DMS53 treated with DMSO at 0.1 percent for 48 hours (cell line): Measurements from ENCODE around the gene SLC13A2.
A peak's percentile ranks its signal among the peaks of the same experiment; 100 is the strongest.

ENCODE experiments used
- DNase-seq: peaks from one replicate; lab custom pipeline; 2025; ENCODE audit not compliant: unreplicated experiment; lab: John Stamatoyannopoulos, UW

The SLC13A2 gene

DNA sequence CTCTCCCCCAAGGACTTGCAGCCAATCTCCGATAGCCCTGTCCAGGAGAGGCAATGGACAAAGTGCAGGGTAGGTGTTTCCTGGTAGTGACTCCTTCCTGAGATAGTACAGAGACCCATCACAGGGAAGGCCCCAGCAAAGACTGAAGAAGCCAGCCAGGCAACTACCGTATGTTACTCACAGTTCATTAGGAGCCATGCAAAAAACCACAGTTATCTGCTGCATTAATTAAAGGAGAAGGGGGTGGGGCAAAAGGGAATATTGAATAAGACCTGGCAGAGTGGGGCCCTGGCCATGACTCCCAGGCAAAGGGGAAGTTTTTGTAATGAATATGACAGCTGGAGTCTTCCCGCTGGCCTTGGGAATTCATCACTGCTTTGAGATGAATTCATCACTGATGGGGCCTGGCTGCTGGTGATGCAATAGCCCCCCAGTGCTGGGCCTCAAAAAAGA lies 2.5 kb upstream of the SLC13A2 start:
- DNase-seq: no peak

DNA sequence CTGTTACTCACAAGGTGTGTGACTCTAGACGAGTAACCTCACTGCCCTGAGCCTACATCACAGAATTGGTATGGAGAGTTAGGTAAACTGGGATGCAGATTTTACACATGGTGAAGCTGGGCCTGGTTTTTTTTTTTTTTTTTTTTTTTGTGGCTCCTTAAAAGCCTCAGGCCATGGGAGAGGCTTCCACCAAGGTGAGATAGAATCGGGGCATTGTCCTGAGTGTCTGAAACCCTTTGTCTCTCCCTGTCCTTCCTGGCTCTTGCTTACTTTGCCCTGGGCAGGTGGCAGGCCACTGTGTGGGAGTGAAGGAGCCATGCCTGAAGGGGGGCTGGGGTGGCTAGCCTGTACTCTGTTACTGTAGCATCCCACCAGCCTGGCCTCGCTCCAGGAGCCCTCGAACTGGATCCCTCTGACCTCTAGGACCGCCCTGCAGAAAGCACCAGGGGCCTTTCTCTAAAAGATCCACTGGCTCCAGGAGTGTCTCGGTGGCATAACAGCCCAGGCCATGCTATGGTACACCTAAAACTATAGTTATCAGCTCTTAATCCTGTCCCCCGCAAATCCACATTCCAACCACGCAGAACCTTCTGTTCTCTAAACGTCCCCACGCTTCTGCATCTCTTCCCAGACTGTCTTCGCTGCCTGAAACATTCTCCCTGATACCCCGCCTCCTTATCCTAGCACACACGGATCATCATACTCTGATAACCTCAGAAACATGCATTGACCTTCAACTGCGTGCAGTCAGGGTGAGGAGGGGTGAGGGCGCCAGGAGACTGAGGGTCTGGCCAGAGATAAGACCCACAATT lies 1.7 kb upstream of the SLC13A2 start:
- no peak for DNase-seq

DNA sequence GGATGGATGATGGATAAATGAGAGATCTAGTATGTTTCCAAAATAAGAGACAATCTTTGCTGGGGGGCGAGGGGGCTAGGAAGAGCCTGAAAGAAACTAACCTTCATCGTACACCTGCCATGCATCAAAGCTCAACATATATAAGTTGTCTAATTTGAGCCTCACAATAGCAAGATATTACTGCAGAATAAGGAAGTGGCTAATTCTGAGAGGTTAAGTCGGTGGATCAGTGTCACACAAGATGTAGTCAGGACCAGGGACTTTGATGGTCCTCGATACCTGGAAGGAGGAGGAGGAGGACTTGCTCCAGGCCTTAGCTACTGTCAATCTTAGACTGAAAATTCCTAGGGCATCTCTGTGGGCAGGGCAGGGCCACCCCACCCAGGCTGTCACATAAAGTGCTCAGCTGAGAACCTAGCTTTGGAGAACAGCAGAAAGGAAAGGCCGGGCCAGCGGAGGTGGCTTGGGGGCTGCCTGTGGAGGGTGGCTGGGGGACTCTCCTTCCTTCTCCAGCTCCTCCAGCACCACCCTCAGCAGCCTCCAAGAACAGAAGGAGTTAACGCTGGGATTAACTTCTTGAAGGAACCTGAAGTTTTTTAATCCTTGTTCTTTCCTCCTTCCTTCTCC lies 460 bp upstream of the SLC13A2 start:
- DNase-seq: no peak

DNA sequence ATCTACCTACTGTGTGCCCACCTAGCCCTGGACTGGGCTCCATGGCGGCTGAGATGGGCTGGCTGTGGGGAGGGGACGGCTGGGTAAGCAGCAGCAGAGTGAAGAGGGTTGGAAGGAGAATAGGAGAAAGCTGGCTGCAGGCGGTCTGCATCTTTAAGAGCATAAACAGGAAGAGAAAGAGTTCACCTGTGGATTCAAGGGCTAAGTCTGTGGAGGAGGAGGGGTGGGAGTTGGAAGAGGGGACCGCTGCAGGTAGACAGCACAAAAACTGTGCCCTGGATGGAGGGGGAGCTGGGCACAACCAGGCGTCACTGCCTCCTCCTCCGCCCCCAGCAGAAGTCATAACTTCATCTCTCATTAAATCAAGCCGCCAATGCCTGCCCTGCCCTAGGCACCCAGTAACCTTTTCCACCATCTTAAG lies 677 bp downstream of the SLC13A2 start:
- DNase-seq: no peak

DNA sequence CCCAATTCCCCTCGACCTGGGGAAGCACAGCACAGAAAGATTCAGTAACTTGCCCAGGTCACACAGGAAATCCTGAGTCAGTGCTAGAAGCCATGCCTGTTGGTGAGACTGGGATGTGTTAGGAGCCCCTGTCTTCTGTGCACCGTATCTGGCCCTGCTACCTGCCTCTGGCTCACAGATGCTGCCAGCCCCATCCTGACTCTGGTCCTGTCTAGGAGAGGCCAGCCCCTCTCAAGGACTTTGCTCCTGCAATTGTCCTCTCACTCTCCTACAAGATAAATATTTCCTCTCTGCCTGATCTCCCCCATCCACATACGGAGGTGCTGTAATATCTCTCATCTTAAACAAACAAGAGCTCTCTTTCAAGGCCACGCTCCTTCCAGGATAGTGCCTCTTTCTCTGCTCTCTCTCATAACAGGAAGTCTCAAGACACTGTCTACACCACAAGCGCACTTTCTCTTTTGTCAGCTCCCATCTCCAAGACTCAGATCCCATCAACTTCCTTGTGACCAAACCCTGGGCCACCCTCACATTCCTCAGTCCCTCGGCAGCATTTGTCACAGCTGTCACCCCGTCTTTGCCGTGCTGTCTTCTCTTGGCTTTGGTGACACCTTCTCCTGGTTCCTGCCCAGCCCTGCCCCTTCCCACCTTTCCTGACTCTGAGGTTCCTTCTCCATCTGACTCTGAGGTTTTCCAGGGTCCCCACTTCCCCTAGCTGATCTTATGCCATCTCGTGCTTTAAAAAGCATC lies 1.9 kb downstream of the SLC13A2 start:
- DNase-seq: peak; percentile 17

DNA sequence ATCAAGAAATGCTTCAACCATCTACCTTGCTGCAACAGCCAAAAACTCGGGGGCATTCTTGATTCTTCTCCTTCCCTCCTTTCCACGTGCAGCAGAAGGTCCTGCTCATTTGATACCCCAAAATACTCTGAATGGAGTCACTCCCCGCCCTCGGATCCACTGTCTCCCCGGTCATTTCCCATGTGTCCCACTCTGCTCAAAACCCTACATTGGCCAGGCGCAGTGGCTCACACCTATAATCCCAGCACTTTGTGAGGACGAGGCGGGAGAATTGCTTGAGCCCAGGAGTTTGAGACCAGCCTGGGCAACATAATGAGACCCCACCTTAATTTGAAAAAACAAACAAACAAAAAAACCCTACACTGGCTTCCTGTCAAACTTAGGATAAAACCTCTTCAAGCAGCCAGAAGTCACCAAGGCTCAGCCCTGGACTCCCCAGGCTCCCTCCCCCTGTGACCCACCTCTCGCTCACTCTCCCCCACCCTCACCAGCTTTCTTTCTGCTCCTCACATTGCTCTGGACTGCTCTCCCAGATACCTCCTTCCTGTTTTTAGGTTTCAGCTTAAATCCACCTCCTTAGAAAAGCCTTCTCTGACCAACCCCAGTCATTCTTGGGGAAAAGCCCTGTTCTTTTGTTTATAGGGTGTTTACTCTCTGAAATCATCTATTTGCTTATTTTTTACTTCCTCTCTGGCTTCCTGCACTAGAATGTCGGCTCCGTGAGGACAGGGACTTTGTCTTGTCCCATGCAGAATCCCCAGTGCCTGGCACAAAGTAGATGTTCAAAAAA lies 2.8 kb downstream of the SLC13A2 start:
- no peak for DNase-seq

DNA sequence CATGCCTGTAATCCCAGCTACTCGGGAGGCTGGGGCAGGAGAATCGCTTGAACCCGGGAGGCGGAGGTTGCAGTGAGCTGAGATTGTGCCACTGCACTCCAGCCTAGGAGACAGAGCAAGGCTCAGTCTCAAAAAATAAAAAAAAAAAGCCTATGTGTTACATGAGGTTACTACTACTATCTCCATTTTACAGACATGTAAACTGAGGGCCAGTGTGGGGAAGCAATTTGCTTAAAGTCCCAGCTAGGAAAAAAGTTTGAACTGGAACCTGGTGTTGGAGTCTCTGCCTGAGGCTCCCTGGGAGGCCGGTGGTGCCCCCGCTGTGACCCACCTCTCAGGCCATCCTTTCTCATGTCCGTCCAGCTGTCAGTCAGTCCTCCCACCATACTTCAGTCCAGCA lies 4.5 kb downstream of the SLC13A2 start:
- no peak for DNase-seq

DNA sequence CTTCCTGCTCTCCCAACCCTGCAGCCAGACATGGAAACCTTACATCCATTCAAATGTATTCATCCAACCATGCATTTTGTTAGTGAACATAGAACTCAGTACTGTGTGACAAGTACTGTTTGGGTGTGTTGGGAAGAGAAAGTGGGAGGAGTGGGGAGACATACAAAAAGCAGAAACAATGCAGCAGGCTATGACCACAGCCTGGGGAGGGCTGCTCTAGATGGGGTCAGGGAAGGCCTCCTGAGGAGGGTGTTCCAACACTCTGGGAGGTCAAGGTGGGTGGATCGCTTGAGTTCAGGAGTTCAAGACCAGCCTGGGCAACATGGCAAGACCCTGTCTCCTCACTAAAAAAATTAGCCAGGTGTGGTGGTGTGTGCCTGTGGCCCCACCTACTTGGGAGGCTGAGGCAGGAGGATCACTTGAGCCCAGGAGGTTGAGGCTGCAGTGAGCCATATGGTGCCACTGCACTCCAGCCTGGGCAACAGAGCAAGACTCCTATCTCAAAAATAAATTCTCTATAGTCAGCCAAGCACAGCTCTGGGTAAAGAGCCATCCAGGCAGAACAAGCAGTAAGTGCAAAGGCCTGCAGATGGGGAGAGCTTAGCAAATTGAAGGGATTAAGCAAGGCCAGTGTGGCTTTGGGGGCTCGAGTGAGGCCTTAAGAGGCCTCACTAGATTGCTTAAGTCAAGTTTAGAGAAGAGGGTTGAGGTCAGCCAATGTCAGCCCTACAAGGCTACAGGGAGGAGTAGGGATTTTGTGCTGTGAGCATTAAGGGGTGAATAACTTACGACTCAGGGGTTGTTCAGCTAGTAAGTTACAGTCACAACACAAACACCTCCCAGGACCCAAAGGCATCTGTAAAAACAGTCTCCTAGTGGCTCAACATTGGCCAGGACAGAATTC lies 5.5 kb downstream of the SLC13A2 start:
- DNase-seq: no peak

DNA sequence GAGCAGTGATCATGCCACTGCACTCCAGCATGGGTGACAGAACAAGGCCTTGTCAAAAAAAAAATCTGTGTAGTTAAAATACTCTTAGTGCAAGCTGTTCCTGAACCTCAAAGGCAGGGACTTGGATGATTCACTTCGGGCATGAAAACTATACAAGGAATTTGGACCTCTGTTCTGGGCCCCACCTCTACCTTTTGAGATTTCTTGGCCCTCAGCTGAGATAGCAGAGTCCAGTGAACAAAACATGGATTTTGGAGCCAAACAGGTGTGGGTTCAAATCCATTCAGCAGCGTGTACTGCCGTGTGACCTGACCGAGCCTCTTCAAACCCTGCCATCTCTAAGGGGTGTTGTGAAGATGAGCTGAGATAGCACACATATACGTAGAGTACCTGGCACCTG lies 6.8 kb downstream of the SLC13A2 start:
- no peak for DNase-seq

DNA sequence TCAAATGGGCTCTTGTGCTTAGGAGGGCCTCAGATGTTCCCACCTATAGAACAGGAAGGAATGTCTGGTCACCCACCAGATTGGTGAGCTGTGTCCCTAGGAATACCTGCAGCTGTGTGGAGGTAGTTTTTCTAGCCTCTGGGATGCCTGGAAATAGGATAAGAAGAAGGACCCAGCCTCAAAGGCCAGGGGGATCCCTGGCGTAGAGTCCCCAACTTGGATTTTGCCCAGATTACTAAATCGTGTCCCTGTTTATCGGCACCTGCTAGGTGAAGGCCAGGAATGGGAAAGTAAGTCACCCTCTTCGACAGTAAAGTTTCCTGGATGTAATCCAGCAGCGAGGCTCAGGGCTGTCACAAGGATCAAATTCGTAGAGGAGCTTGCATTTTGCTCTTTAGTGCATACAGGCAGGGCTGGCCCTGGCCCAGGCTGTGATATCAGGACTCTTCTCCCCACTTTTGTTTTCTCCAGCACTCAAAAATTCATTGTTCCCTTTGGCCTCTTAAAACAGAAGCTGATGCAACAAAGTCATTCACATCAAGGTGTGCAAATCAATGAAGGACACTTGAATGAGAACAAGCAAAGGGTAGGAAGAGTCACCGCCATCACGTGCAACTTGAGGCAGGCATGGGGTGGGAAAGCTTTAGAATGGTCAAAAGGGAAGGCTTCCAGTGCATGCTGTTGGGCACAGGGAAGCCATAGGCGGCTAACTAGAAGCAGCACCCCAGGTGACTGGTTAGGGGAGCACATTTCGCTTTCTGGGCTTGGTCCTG lies 7.5 kb downstream of the SLC13A2 start:
- no peak for DNase-seq

DNA sequence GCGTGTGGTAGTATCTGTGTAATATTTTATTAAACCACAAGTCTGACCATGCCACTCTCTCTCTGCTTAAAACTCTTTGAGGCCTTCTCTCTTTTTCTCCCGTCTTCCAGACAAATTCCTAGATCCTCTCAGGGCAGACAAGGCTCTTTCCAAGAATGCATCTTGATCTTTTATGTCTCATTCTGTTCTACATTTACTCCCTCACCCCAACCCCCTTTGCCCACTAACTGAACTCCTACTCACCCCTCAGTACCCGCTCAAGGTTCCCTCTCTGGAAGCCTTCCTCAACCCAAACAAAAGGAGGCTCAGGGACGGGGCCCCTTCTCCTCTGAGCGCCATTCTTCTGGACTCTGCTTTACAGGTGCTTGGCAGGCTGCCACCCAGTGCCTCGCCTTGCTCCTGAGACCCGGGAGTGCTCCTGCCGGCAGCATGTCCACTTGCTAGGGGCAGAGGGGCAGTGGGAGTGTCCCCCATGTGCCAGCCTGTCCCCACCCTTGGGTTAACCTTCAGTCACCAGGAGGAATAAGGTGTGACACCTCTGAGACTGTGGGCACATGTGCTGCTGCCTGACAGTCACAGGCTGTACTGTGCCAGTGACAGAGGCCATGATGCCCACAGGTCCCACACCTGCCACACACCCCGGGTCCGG lies 9.2 kb downstream of the SLC13A2 start:
- DNase-seq: no peak

DNA sequence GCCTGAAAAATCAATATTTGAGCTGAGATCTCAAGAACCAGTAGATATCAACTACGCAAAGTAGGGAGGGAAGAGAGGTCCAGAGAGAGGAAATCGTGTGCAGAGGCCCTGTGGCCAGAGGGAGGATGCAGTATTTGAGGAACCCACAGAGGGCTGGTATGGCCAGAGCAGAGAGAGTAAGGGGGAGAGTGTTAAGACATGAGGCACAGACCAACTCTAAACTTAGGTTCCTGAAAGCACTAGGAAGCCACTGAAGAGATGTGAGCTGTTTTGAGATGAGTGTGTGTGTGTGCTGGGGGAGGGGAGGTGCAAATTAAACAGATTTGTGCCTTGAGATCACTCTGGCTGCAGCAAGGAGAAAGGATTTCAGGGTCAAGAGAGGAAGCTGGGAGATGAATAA lies 10.9 kb downstream of the SLC13A2 start:
- DNase-seq: no peak

DNA sequence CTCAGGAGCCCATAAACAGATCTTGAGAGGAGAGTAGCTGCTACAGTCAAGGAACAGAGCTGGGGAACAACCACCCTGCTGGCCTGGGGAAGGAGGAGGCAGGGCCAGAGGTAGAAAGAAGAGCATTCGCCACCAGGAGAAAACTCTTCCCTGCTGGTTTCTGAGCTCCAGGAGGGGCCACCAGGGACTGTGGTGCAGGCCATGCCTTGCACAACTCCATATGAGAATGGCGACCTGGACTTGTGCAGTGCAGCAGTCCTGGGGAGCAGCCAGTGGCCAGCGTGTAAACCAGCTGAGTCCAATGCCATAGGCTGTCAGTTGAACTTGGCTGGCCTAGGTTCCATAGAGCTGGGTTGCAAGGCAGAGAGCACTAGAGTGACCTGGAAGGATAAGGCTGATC lies 11.6 kb downstream of the SLC13A2 start:
- no peak for DNase-seq

DNA sequence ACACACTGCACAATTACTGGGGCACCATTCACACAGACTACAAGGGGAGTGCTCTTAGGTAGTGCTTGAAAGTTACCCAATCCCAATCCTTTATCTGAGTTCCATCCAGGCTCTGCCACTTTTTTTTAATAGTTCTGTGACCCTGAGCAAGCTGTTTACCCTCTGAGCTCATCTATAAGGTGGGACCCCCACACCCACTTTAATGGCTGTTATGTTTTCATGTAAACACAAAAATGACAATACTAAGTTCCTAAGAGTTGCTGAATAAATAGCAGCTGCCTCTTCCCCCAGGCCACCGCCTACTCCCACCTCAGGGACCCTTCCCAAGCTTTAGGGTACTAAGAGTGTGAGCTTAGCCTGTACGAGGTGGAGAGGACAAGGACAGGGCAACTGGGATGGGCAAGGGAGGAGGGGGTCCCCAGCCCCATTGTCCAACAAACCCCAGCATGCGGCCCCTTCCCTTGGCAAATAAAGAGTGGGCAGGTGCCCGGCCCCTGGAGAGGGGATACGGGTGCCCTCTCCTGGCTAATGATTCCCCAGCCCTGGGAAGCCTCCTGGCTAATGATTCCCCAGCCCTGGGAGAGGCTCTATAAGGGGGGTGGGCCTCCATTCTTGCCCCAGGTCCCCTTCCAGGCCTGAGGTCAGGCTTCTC lies 14.6 kb downstream of the SLC13A2 start:
- no peak for DNase-seq

DNA sequence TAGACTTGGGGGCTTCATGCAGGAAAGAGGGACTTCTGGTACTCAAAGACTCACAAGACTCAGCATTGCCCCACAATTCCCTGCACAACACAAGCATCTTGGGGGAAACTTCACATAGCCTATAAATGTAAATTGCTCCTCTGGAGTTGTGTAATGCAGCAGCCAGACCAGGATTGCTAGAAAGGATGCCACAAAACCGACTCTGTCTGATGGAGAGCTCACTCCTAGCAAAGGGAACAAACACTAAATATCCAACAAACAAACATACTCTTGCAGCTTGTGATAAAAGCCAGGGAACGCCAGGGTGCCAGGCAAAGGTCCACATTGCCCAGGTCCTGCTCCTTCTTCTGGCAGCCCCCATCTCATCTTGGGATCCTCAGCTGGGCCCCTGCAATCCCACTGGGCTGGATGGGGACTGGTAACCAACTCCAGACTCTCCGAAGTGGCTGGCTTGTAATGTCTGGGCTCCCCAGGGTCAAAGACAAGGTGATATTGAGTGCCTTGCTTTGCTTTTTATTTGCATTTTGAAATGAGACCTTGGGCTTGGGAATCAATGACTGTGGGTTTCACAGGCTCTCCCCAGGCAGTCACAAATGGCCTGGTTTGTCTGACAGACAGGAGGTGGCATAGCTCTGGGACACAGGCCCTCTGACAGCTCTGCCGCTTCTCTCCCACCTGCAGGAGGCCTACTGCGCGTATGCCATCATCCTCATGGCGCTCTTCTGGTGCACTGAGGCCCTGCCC lies 15.3 kb downstream of the SLC13A2 start:
- no peak for DNase-seq

DNA sequence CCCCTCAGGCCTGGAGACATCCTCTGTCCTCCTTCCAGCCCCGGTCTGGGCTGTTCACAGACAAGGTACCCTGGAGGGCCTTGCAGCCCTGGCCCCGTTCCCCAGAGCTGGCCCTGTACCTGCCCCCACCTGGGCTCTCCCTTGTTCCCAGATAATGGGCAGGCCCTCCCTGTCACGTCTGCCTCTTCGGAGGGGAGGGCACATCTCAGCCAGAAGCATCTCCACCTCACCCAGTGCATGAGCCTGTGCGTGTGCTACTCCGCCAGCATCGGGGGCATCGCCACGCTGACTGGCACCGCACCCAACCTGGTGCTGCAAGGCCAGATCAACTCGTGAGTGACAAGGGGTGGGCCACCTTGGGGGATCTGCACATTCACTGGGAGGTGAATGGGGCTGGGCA lies 17.8 kb downstream of the SLC13A2 start:
- no peak for DNase-seq

DNA sequence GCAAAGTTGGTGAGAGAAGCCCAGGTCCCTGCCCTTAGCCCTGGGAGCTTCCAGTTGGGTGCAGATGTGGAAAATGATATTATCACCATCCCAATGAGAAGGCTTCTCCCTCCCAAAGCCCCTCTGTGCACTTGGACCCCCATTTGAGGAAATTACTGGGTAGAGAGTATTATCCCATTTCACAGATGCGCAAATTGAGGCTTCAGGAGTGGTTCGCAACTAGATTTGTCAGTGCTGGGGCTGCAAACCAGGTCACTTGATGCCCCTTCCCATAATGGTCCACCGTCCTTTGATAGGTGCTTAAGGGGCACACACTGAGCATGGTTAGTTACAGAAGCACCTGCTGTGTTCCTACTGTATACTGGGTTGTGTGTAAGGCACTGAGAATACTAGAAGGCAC lies 18.4 kb downstream of the SLC13A2 start:
- DNase-seq: no peak
